WTC11 (cell line): ENCODE data around the gene NLRC5. TPM values are rescaled to one million over a fixed set of nuclear protein-coding genes. Genes with fewer than 3 reads are reported as not detected.

Experiments
- ATAC-seq: fragments of 200-7000 bp; cut with Tn5 transposase; 2 replicates; pipeline ENCODE4 v1.10.0; 2021; ENCODE audit warnings: mild to moderate bottlenecking, moderate library complexity
- CTCF ChIA-PET: fragments of 300-600 bp; sonication (Branson Sonifier 250); formaldehyde crosslinking; loops from one replicate; lab custom pipeline; 2021; ENCODE audit warnings: antibody characterized with exemption; lab: Charles Lee
- POLR2A ChIA-PET: fragments of 350-600 bp; sonication (Branson Sonifier 250); formaldehyde crosslinking; loops from one replicate; lab custom pipeline; 2021; ENCODE audit warnings: antibody characterized with exemption; lab: Charles Lee
- DNase-seq: peaks from one replicate; pipeline ENCODE4 v3.0.0; 2021; ENCODE audit warnings: low spot score
- H3K27ac Mint-ChIP-seq: 2 replicates; pipeline ENCODE4 v1.8.0; 2021; ENCODE audit warnings: mixed read lengths
- H3K27me3 Mint-ChIP-seq: 2 replicates; pipeline ENCODE4 v1.8.0; 2021; ENCODE audit warnings: low read depth, mild to moderate bottlenecking, moderate library complexity, mixed read lengths
- H3K36me3 Mint-ChIP-seq: 2 replicates; pipeline ENCODE4 v1.8.0; 2021; ENCODE audit warnings: mixed read lengths
- H3K4me1 Mint-ChIP-seq: 2 replicates; pipeline ENCODE4 v1.8.0; 2022; ENCODE audit warnings: mixed read lengths
- H3K4me3 Mint-ChIP-seq: 2 replicates; pipeline ENCODE4 v1.8.0; 2021; ENCODE audit warnings: mild to moderate bottlenecking, moderate library complexity, mixed read lengths
- H3K9me3 Mint-ChIP-seq: 2 replicates; pipeline ENCODE4 v1.8.0; 2021; ENCODE audit warnings: mixed read lengths
- ARID4B ChIP-seq: sonication (generic); formaldehyde crosslinking; IDR thresholded peaks from 2 replicates; pipeline ENCODE4 v1.8.0; 2023; ENCODE audit warnings: missing genetic modification reagents, mild to moderate bottlenecking, borderline replicate concordance
- CDX4 ChIP-seq: fragments of 250-450 bp; sonication (Bioruptor Pico); IDR thresholded peaks from 2 replicates; pipeline ENCODE4 v1.9.0; 2021; ENCODE audit warnings: moderate library complexity, mild to moderate bottlenecking, inconsistent platforms, borderline replicate concordance
- E2F5 ChIP-seq: sonication (generic); formaldehyde crosslinking; IDR thresholded peaks from 2 replicates; pipeline ENCODE4 v1.8.1; 2022; ENCODE audit warnings: mild to moderate bottlenecking, moderate library complexity, missing genetic modification reagents
- JAZF1 ChIP-seq: fragments of 250-450 bp; sonication (Bioruptor Pico); IDR thresholded peaks from 2 replicates; pipeline ENCODE4 v1.9.0; 2021; ENCODE audit warnings: moderate library complexity, mild to moderate bottlenecking, inconsistent platforms
- PRRX2 ChIP-seq: fragments of 250-450 bp; sonication (Bioruptor Pico); IDR thresholded peaks from 2 replicates; pipeline ENCODE4 v1.8.0; 2021; ENCODE audit warnings: mild to moderate bottlenecking
- SP1 ChIP-seq: sonication (generic); formaldehyde crosslinking; conservative IDR thresholded peaks from 2 replicates; pipeline ENCODE4 v1.8.1; 2022; ENCODE audit warnings: missing genetic modification reagents
- ZNF219 ChIP-seq: sonication (generic); formaldehyde crosslinking; IDR thresholded peaks from 2 replicates; pipeline ENCODE4 v1.8.0; 2023; ENCODE audit warnings: missing genetic modification reagents, mild to moderate bottlenecking, borderline replicate concordance
- ZNF317 ChIP-seq: sonication (generic); formaldehyde crosslinking; IDR thresholded peaks from 2 replicates; pipeline ENCODE4 v1.8.1; 2023; ENCODE audit warnings: low read depth, mild to moderate bottlenecking, moderate library complexity, missing genetic modification reagents, borderline replicate concordance
- ZNF425 ChIP-seq: fragments of 250-450 bp; sonication (Bioruptor Pico); conservative IDR thresholded peaks from 2 replicates; pipeline ENCODE4 v1.9.0; 2021; ENCODE audit warnings: mild to moderate bottlenecking
- ZSCAN18 ChIP-seq: fragments of 250-450 bp; sonication (Bioruptor Pico); IDR thresholded peaks from 2 replicates; pipeline ENCODE4 v2.1.2; 2022; ENCODE audit warnings: mild to moderate bottlenecking, moderate library complexity
- total RNA-seq: library from RNA; stranded (reverse); gene quantifications from 3 replicates; pipeline ENCODE4 v1.2.3, GENCODE V29; 2021
- TF ChIP-seq, protein P1 (sequence below): sonication (generic); formaldehyde crosslinking; IDR thresholded peaks from 2 replicates; pipeline ENCODE4 v1.8.1; 2022; ENCODE audit warnings: low read depth, missing genetic modification reagents, borderline replicate concordance
- TF ChIP-seq, protein P2 (sequence below): sonication (generic); formaldehyde crosslinking; IDR thresholded peaks from 2 replicates; pipeline ENCODE4 v1.8.0; 2022; ENCODE audit warnings: missing genetic modification reagents
- TF ChIP-seq, protein P3 (sequence below): sonication (generic); formaldehyde crosslinking; IDR thresholded peaks from 2 replicates; pipeline ENCODE4 v1.8.0; 2022; ENCODE audit warnings: mild to moderate bottlenecking, missing genetic modification reagents
- TF ChIP-seq, protein P4 (sequence below): fragments of 250-450 bp; sonication (Bioruptor Pico); IDR thresholded peaks from 2 replicates; pipeline ENCODE4 v1.9.0; 2021; ENCODE audit warnings: mild to moderate bottlenecking
- TF ChIP-seq, protein P5 (sequence below): sonication (generic); formaldehyde crosslinking; IDR thresholded peaks from 2 replicates; pipeline ENCODE4 v1.8.1; 2023; ENCODE audit warnings: mild to moderate bottlenecking, missing genetic modification reagents, moderate library complexity

Gene NLRC5
- total RNA-seq, 1 experiment from 2014 or later = 2.8 TPM

GRCh38 chr16:57123974-57124674 lies 134.8 kb downstream of the NLRC5 start:
- ChIA-PET CTCF (no interaction called here), POLR2A (no interaction called here)
- no peaks in the 10 kb centered on the region for H3K36me3 Mint-ChIP-seq
- H3K9me3 Mint-ChIP-seq = 0 out of 2 replicates have a peak, but pooled peaks cover 3% of the 10 kb centered on the region
- peaks cover 4% of the 10 kb centered on the region; the same call in 1 of the 2 replicates for H3K4me1 Mint-ChIP-seq
- no peak for DNase-seq
- peak overlapping the region; percentile 55; the same call in 1 of the 2 replicates for H3K27ac Mint-ChIP-seq
- ATAC-seq = no peak
- no peak overlapping the region for H3K4me3 Mint-ChIP-seq
- TF ChIP-seq, protein P1, sequence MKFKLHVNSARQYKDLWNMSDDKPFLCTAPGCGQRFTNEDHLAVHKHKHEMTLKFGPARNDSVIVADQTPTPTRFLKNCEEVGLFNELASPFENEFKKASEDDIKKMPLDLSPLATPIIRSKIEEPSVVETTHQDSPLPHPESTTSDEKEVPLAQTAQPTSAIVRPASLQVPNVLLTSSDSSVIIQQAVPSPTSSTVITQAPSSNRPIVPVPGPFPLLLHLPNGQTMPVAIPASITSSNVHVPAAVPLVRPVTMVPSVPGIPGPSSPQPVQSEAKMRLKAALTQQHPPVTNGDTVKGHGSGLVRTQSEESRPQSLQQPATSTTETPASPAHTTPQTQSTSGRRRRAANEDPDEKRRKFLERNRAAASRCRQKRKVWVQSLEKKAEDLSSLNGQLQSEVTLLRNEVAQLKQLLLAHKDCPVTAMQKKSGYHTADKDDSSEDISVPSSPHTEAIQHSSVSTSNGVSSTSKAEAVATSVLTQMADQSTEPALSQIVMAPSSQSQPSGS (CRISPR knock-in tag) = no peak
- TF ChIP-seq JAZF1 (CRISPR knock-in tag) (no peak), ZNF425 (CRISPR knock-in tag) (no peak), SP1 (CRISPR knock-in tag) (no peak), ZSCAN18 (CRISPR knock-in tag) (no peak), E2F5 (CRISPR knock-in tag) (no peak), ZNF317 (CRISPR knock-in tag) (no peak), CDX4 (no peak), ARID4B (CRISPR knock-in tag) (no peak), ZNF219 (CRISPR knock-in tag) (no peak), PRRX2 (no peak)
- TF ChIP-seq, protein P2, sequence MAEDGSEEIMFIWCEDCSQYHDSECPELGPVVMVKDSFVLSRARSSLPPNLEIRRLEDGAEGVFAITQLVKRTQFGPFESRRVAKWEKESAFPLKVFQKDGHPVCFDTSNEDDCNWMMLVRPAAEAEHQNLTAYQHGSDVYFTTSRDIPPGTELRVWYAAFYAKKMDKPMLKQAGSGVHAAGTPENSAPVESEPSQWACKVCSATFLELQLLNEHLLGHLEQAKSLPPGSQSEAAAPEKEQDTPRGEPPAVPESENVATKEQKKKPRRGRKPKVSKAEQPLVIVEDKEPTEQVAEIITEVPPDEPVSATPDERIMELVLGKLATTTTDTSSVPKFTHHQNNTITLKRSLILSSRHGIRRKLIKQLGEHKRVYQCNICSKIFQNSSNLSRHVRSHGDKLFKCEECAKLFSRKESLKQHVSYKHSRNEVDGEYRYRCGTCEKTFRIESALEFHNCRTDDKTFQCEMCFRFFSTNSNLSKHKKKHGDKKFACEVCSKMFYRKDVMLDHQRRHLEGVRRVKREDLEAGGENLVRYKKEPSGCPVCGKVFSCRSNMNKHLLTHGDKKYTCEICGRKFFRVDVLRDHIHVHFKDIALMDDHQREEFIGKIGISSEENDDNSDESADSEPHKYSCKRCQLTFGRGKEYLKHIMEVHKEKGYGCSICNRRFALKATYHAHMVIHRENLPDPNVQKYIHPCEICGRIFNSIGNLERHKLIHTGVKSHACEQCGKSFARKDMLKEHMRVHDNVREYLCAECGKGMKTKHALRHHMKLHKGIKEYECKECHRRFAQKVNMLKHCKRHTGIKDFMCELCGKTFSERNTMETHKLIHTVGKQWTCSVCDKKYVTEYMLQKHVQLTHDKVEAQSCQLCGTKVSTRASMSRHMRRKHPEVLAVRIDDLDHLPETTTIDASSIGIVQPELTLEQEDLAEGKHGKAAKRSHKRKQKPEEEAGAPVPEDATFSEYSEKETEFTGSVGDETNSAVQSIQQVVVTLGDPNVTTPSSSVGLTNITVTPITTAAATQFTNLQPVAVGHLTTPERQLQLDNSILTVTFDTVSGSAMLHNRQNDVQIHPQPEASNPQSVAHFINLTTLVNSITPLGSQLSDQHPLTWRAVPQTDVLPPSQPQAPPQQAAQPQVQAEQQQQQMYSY = no peak
- TF ChIP-seq, protein P3, sequence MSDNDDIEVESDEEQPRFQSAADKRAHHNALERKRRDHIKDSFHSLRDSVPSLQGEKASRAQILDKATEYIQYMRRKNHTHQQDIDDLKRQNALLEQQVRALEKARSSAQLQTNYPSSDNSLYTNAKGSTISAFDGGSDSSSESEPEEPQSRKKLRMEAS (CRISPR knock-in tag) = no peak
- TF ChIP-seq, protein P4, sequence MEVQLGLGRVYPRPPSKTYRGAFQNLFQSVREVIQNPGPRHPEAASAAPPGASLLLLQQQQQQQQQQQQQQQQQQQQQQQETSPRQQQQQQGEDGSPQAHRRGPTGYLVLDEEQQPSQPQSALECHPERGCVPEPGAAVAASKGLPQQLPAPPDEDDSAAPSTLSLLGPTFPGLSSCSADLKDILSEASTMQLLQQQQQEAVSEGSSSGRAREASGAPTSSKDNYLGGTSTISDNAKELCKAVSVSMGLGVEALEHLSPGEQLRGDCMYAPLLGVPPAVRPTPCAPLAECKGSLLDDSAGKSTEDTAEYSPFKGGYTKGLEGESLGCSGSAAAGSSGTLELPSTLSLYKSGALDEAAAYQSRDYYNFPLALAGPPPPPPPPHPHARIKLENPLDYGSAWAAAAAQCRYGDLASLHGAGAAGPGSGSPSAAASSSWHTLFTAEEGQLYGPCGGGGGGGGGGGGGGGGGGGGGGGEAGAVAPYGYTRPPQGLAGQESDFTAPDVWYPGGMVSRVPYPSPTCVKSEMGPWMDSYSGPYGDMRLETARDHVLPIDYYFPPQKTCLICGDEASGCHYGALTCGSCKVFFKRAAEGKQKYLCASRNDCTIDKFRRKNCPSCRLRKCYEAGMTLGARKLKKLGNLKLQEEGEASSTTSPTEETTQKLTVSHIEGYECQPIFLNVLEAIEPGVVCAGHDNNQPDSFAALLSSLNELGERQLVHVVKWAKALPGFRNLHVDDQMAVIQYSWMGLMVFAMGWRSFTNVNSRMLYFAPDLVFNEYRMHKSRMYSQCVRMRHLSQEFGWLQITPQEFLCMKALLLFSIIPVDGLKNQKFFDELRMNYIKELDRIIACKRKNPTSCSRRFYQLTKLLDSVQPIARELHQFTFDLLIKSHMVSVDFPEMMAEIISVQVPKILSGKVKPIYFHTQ = no peak
- TF ChIP-seq, protein P5, sequence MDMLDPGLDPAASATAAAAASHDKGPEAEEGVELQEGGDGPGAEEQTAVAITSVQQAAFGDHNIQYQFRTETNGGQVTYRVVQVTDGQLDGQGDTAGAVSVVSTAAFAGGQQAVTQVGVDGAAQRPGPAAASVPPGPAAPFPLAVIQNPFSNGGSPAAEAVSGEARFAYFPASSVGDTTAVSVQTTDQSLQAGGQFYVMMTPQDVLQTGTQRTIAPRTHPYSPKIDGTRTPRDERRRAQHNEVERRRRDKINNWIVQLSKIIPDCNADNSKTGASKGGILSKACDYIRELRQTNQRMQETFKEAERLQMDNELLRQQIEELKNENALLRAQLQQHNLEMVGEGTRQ = no peak
- H3K27me3 Mint-ChIP-seq = no peaks in the 10 kb centered on the region
